HG03060 (cell line): ENCODE results near the gene VDAC1.

Experiments used
- ATAC-seq: cut with Tn5 transposase; IDR thresholded peaks from one replicate; pipeline ENCODE4 v1.9.1; 2021; ENCODE audit warnings: low read depth, moderate number of reproducible peaks; ENCODE audit not compliant: unreplicated experiment

VDAC1 gene

DNA sequence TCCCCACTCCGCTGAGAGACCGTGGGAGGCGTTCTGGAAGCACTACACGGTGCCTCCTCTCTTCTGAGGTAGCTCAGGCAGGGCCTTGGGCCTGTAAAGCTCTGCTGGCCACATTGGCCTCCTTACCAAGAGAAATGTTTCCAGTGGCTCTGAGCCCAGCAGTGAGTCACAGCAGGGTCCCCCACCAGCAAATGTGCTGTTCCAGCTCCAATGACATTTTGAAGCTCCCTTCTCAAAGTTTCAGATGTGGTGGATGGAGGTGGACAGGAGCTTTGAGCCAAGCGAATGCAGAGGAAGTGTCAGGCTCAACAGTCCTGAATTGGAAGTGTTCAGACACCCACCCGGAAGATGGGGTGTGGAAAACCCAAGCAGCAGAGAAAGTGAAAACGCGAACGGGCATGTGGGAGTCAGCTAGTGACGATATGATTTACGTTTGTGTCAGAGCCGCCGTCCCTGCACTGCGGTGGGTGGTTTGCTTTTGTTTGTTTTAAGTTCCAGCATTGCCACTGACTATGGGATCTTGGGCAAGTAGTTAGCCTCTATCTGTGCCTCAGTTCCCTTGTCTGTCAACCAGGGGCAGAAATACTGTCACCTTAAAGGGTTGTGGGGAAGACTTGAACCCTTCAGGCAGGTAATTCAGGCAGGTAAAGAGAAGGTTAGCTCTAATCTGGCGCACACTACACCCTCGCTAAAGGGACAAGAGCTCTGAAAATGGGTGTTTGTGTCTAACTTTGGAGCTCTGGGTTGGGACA is 74.5 kb downstream of the VDAC1 start:
- no peak for ATAC-seq

DNA sequence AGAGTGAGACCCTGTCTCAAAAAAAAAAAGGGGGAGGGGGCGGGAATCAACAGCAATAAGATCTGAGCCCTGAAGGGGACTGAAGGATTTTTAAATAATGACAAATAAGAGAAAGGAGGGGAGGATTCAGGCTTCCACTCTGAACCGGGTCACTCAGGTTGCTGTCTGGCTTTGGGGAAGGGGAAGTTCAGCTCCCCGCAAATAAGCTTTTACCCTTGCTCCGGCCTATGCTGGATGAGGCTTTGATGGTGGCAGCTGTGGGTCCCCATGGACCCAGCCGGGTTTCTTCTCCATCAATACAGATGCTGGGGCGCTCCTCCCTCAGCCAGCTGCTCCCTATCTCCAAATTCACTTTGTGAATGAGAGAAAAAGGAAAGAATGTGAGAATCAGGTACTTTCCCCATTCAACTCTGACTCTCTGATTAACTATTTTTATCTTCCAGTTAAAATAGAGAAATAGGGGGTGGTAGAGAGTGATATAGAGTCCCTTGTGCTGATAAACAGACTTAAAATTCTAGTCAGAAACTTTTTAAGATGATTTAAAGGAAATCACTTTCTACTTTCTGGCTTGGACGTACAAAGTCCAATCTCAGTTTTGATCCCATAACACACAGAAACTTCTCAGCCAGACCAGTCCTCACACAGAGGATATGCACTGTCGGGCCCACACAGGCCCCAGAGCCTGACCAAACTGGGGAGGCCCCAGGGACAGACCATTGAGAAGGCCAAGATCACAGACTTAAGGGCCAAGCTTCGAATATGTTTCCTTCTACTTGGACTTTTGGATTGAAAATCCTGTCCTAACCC is 76.0 kb downstream of the VDAC1 start:
- ATAC-seq, result no peak

DNA sequence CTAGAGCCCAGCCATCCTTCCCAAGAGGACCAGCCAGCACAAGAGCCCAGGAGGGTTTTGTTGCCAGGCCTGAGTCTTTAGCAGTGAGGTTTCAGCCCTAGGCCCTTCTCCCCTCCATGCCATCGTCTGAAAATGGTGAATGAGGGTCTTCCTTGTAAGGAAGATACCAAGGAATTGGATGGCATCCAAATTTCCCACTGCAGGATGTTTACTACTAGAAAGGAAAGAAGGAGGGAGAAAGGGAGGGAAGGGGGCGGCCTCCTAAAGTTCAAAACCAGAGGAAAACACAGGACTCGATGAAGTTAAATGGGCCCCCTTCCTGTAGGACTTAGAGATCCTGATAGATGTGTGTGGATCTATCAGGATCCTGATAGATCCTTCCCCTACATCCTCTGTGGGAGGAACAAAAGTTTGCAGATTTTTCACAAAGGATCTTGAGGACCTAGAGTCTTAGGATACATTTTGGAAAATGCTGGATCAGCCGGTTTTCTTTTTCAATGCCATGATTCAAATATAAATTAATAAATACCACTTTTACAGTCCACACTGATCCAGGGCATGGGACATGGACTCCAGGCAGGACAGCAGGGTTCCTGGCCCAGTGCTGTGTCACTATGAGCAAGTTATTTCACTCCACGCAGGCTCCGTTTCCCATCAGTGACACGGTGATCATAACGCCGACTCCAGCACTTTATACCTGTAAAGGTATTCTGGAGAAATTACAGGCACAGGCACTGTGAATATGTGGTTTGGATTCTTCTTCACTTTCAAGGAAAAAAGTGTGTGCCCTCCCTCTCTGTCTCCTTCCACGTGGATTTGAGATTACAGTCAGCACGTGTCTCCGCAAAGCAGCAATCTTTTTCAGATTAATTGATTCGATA is 77.2 kb downstream of the VDAC1 start:
- ATAC-seq, result no peak

DNA sequence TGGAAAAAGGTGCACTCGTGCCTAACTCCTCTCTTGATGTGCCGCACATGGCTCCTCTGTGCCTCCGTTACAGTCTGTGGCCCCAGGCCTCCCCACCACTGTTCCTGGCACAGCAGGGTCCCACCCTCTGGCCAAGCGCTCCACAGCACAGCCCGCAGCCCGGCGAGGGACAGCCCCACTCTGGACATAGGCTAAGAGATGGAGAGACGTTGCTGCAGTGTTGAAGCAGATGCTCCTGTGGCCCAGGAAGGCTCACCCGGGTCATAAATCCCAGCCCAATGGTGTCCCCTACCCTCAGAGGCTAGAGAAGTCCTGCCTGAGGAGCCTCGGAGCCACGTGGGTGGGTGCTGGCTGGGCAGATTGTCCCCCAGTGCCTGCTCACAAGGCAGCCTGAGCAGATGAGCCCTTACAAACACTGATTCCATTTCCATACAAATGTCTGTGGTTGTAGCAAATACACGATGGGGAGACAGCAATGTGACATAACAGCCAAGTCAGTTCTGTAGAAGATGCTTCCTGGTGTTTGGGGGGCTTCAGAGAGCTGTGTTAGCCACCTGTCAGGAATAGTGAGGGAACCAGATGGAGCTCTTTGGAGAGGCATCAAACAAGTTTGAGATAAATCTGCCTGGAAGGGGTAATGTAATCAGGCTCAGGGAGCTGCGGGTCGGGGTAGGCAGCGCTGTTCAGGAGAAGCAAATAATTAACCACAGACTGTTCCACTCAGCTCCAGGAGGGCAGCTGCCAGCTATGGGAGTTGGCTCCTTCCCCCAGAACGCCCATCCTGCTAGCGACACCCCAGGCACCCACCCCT is 78.1 kb downstream of the VDAC1 start:
- no peak for ATAC-seq

DNA sequence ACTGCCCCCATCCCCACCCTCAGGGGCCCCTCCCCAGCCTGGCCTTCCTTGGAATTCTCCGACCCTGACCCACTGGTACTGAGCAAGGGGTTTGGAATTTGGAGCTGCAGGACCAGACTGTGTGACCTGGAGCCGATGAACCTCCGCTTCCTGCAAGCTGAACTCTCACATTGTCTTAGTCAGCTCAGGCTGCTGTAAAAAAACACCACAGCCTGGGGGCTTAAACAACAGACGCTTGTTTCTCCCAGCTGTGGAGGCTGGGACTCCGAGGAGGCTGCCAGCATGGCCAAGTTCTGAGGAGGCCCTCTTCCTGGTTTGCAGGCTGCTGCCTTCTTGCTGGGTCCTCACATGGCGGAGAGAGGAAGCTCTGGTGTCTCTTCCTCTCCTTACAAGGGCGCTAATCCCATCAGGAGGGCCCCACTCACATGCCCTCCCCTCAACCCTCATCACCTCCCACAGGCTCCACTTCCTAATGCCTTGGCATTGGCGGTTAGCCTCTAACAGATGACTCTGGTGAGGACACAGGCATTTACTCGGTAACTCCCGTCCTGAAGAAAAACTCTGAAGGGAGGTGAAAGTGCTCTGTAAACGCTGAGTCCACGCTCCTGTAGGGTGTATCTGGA is 78.8 kb downstream of the VDAC1 start:
- no peak for ATAC-seq

- no peak for ATAC-seq
These were observed 79.5 kb downstream of the VDAC1 start for GRCh38 chr5:133925269-133925668.

- ATAC-seq, result no peak
These were observed 80.4 kb downstream of the VDAC1 start for GRCh38 chr5:133924221-133924920.

- ATAC-seq, result no peak
These were observed 82.8 kb downstream of the VDAC1 start for GRCh38 chr5:133921979-133922378.
